OCI-LY3 (cell line): ENCODE measurements around the gene TRPV4.
A peak's percentile ranks its signal among the peaks of the same experiment; 100 is the strongest.
"Not testable (repeated sequence)": the region's sequence is repeated elsewhere in the genome, so short reads cannot be mapped to it uniquely, and the experiment has no call there.

Experiments
- H2AFZ ChIP-seq: fragments of 200-600, 300-600 bp; shearing (Covaris generic); 2 replicates; pipeline ENCODE4 v1.6.0; 2014; ENCODE audit warnings: antibody characterized with exemption, low read depth, low read length
- H3K27ac ChIP-seq: fragments of 200-600, 300-600 bp; sonication (generic); 2 replicates; pipeline ENCODE4 v1.5.1; 2014; ENCODE audit warnings: mild to moderate bottlenecking, low read length, moderate library complexity, mixed read lengths
- H3K27me3 ChIP-seq: fragments of 200-600, 300-600 bp; sonication (generic); 2 replicates; pipeline ENCODE4 v1.6.1; 2014; ENCODE audit warnings: low read depth, low read length, mixed read lengths
- H3K36me3 ChIP-seq: fragments of 200-600, 300-600 bp; sonication (generic); replicated peaks from 2 replicates; pipeline ENCODE3; 2014; ENCODE audit warnings: low read depth, low read length, mixed read lengths
- H3K4me1 ChIP-seq: fragments of 300-600, 200-600 bp; sonication (generic); 2 replicates; pipeline ENCODE4 v1.6.1; 2014; ENCODE audit warnings: low read length, mixed read lengths
- H3K4me2 ChIP-seq: fragments of 200-600, 300-600 bp; sonication (generic); 2 replicates; pipeline ENCODE4 v1.6.1; 2014; ENCODE audit warnings: low read length, mixed read lengths
- H3K4me3 ChIP-seq: fragments of 300-600, 200-600 bp; sonication (generic); 2 replicates; pipeline ENCODE4 v1.5.1; 2014; ENCODE audit warnings: antibody characterized with exemption, mild to moderate bottlenecking, low read length, moderate library complexity
- H3K79me2 ChIP-seq: fragments of 300-600, 200-600 bp; shearing (Covaris generic); 2 replicates; pipeline ENCODE4 v1.6.1; 2014; ENCODE audit warnings: mild to moderate bottlenecking, low read length, mixed read lengths
- H3K9ac ChIP-seq: fragments of 300-600, 200-600 bp; shearing (Covaris generic); 2 replicates; pipeline ENCODE4 v1.6.0; 2014; ENCODE audit warnings: mild to moderate bottlenecking, low read length, moderate library complexity
- H3K9me3 ChIP-seq: fragments of 200-600, 300-600 bp; shearing (Covaris generic); 2 replicates; pipeline ENCODE4 v1.6.1; 2014; ENCODE audit warnings: low read length, mixed read lengths; ENCODE audit not compliant: insufficient read depth
- H4K20me1 ChIP-seq: fragments of 200-600, 300-600 bp; sonication (generic); 2 replicates; pipeline ENCODE4 v1.6.1; 2016; ENCODE audit warnings: low read length, mixed read lengths; ENCODE audit not compliant: insufficient read depth
- EZH2phosphoT487 ChIP-seq: fragments of 200-600 bp; shearing (Covaris generic); IDR thresholded peaks from 2 replicates; pipeline ENCODE4 v1.6.1; 2018; ENCODE audit warnings: antibody characterized with exemption, mixed run types, low read depth
- TF ChIP-seq, protein P1 (sequence below): fragments of 200-600, 300-600 bp; sonication (generic); IDR thresholded peaks from 2 replicates; pipeline ENCODE4 v1.5.1; 2014; ENCODE audit warnings: antibody characterized with exemption, low read length, low read depth

Gene TRPV4

DNA sequence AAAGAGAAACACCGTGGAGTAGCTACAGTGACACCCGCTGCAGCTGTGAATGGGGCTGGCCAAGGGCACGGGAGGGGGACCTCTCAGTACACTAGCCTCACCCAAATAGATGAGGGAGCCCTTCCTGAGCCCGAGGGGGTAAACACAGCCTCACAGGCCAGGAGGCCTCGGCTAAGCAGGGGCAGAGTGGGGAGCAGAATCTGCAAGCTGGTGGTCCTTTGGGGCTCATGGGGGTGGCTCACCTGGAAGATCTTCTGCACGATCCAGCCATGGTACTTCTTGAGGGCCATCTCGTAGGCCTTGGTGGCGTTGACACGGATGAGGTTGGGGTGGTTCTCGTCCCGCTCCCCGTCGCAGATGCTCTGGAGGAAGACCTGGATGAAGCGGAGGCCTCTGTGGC lies 22.2 kb upstream of the TRPV4 start:
- H3K4me1 ChIP-seq, result peaks cover 4% of the 10 kb centered on the region; the same call in 1 of the 2 replicates
- H3K9ac ChIP-seq, result no peak overlapping the region
- no peak overlapping the region for H3K4me3 ChIP-seq
- no peak for TF ChIP-seq EZH2phosphoT487
- TF ChIP-seq, protein P1, sequence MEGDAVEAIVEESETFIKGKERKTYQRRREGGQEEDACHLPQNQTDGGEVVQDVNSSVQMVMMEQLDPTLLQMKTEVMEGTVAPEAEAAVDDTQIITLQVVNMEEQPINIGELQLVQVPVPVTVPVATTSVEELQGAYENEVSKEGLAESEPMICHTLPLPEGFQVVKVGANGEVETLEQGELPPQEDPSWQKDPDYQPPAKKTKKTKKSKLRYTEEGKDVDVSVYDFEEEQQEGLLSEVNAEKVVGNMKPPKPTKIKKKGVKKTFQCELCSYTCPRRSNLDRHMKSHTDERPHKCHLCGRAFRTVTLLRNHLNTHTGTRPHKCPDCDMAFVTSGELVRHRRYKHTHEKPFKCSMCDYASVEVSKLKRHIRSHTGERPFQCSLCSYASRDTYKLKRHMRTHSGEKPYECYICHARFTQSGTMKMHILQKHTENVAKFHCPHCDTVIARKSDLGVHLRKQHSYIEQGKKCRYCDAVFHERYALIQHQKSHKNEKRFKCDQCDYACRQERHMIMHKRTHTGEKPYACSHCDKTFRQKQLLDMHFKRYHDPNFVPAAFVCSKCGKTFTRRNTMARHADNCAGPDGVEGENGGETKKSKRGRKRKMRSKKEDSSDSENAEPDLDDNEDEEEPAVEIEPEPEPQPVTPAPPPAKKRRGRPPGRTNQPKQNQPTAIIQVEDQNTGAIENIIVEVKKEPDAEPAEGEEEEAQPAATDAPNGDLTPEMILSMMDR, result no peak
- H3K36me3 ChIP-seq, result no peaks in the 10 kb centered on the region
- H3K9me3 ChIP-seq, result no peaks in the 10 kb centered on the region
- H4K20me1 ChIP-seq, result no peaks in the 10 kb centered on the region
- H3K4me2 ChIP-seq, result no peak overlapping the region
- no peaks in the 10 kb centered on the region for H3K79me2 ChIP-seq
- no peak overlapping the region for H3K27ac ChIP-seq
- no peak overlapping the region for H2AFZ ChIP-seq
- H3K27me3 ChIP-seq, result no peaks in the 10 kb centered on the region

DNA sequence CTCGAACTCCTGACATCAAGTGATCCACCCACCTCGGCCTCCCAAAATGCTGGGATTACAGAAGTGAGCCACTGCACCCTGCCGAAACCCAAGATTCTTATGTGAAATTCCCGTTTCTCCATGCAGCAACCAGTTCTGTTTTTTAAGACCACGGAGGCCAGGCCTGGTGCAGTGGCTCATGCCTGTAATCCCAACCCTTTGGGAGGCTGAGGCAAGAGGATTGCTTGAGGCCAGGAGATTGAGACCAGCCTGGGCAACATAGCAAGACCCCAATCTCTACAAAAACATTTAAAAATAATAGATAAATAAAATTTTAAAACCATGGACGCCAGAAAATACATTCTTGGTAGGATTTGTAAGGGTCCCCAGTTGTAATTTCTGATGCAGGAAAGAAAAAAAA lies 17.3 kb upstream of the TRPV4 start:
- H3K27ac ChIP-seq, H3K36me3 ChIP-seq, H4K20me1 ChIP-seq, H3K27me3 ChIP-seq, H3K9me3 ChIP-seq, H3K79me2 ChIP-seq, H3K9ac ChIP-seq, H2AFZ ChIP-seq, H3K4me2 ChIP-seq, H3K4me3 ChIP-seq: not testable (repeated sequence)
- peaks cover 10% of the 10 kb centered on the region; the same call in 1 of the 2 replicates for H3K4me1 ChIP-seq

DNA sequence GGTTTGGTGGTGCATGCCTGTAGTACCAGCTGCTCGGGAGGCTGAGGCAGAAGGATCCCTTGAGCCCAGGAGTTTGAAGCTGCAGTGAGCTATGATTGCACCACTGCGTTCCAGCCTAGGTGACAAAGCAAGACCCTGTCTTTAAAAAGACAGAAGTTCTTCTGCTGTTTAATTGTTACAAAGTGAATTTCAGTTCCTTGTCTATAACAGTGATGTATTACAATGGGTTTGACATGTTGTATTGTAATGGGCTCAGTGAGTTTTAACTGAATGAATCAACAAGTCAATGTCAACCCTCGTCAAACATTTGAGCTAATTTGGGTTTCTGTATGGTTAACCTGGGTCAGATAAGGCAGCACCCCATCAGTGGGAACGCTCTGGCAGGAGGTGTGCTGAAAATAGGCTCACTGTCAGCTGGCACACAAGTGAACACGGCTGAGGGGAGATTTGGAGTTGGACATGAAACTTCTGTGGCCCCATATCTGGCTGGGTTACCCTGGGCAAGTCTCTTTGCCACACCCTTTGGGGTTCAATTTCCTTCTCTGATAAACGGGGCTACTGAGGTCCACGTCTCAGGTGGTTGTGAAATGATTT lies 14.0 kb upstream of the TRPV4 start:
- no peak overlapping the region for H3K9ac ChIP-seq
- H3K9me3 ChIP-seq, result no peaks in the 10 kb centered on the region
- H3K27me3 ChIP-seq, result no peaks in the 10 kb centered on the region
- peaks cover 12% of the 10 kb centered on the region for H3K4me1 ChIP-seq
- no peaks in the 10 kb centered on the region for H4K20me1 ChIP-seq
- no peak overlapping the region for H3K4me3 ChIP-seq
- no peaks in the 10 kb centered on the region for H3K36me3 ChIP-seq
- TF ChIP-seq EZH2phosphoT487, result no peak
- no peaks in the 10 kb centered on the region for H3K79me2 ChIP-seq
- H3K4me2 ChIP-seq, result no peak overlapping the region
- H2AFZ ChIP-seq, result no peak overlapping the region
- H3K27ac ChIP-seq, result no peak overlapping the region

DNA sequence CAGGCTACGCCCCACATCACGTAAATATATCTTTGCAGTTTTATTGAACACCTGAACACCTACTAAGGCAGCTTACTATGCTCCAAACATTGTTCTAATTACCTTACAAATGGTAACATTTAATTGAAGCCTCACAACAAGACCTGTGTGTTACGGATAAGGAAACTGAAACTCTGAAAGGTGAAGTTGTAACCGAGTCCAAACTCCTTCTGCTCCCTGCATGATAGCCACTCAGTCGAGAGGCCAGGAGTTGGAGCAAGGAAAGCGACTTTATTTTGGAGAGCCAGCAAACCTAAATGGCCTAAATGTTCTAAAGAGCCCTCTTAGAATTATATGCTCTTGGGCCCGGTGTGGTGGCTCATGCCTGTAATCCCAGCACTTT lies 12.6 kb upstream of the TRPV4 start:
- H3K9me3 ChIP-seq, result no peaks in the 10 kb centered on the region
- H3K27me3 ChIP-seq, result no peaks in the 10 kb centered on the region
- H3K4me1 ChIP-seq, result peaks cover 12% of the 10 kb centered on the region
- H4K20me1 ChIP-seq, result no peaks in the 10 kb centered on the region
- no peak overlapping the region for H3K27ac ChIP-seq
- peak overlapping the region; percentile 99 for H2AFZ ChIP-seq
- peak overlapping the region; percentile 71 for H3K9ac ChIP-seq
- no peaks in the 10 kb centered on the region for H3K36me3 ChIP-seq
- H3K4me2 ChIP-seq, result peak overlapping the region; percentile 93
- H3K4me3 ChIP-seq, result peak overlapping the region; percentile 81
- no peaks in the 10 kb centered on the region for H3K79me2 ChIP-seq
- TF ChIP-seq, protein P1, result no peak
- no peak for TF ChIP-seq EZH2phosphoT487

DNA sequence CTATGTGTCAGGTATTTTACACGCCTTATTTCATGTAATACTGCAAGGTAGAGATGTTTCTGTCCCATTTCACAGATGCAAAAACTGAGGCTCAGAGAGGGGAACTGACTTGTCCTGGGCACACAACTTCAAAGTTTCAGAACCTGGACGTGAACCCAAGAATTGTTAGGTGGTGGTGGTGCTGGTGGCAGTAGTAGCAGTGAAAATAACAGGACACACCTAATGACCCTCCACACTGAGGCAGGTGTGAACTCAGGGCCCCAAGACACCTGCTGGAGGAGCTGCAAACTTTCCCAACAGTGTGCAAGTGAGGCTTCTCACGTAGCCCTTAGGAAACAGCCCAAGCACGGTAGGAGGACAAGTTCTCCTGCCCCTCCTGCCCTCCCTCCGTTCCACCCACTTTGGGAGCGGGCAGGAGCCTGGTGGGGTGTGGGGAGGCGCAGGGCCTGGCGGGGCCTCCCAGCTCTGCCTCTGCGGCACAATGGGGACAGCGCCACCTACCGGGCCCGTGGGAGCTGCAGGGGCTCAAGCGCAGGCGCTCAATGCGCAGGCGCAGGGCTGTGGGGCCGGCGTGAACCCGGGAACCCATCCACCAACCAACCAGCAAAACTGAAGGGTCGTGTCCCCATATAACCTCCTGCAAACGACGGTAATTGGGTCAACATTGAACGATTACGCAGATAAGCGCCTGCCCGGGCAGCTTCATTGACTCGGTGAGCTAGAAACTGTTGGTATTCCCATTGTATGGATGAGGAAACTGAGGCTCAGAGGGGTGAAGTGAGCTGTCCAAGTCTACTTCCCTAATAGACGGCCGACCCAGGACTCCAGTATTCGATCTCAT lies 12.0 kb upstream of the TRPV4 start:
- Histone ChIP-seq H3K9ac (peak overlapping the region; percentile 71), H3K27ac (no peak overlapping the region)

More for the DNA sequence above, 12.0 kb upstream of the TRPV4 start:
- Histone ChIP-seq H3K4me1 (peaks cover 12% of the 10 kb centered on the region), H2AFZ (peak overlapping the region; percentile 99), H3K4me3 (peak overlapping the region; percentile 81), H3K36me3 (no peaks in the 10 kb centered on the region), H4K20me1 (no peaks in the 10 kb centered on the region), H3K9me3 (no peaks in the 10 kb centered on the region), H3K4me2 (peak overlapping the region; percentile 93), H3K27me3 (peaks cover 5% of the 10 kb centered on the region; the same call in 1 of the 2 replicates), H3K79me2 (no peaks in the 10 kb centered on the region)
- TF ChIP-seq EZH2phosphoT487, result no peak
- TF ChIP-seq, protein P1, result peak; percentile 93
